Activated CD8-positive, alpha-beta memory T cell treated with anti-CD3 and anti-CD28 coated beads for 1 hour (primary cell): ENCODE results near the gene STAT6.
"Not testable (repeated sequence)": the region's sequence is repeated elsewhere in the genome, so short reads cannot be mapped to it uniquely, and the experiment has no call there.

Experiments
- DNase-seq, 2 donors: peaks; one replicate each; pipeline ENCODE4 v3.0.0-alpha.2; 2020; ENCODE audit warnings: low read depth in 1 of 2; ENCODE audit errors: extremely low read depth in 1 of 2

The STAT6 gene

GRCh38 chr12:57057067-57057751 lies 54.0 kb downstream of the STAT6 start:
- DNase-seq, result no peak

GRCh38 chr12:57055824-57056223 lies 55.3 kb downstream of the STAT6 start:
- DNase-seq, result no peak

GRCh38 chr12:57053901-57054300 lies 57.3 kb downstream of the STAT6 start:
- not testable (repeated sequence) for DNase-seq

- not testable (repeated sequence) for DNase-seq
Measured at GRCh38 chr12:57053146-57053545, 58.0 kb downstream of the STAT6 start.

- no peak for DNase-seq
Measured at GRCh38 chr12:57051011-57051410, 60.2 kb downstream of the STAT6 start.

- DNase-seq, result no peak
Measured at GRCh38 chr12:57049890-57050289, 61.3 kb downstream of the STAT6 start, which contains the start of gene MYO1A. Gene MYO1A, minus strand, starts transcription at chr12:57050129. Its CDS starts 1,806 bp downstream, at chr12:57048323.

- no peak for DNase-seq
Measured at GRCh38 chr12:57049119-57049446, 62.1 kb downstream of the STAT6 start.

- DNase-seq, result no peak
Measured at GRCh38 chr12:57048423-57049118, 62.6 kb downstream of the STAT6 start.

- DNase-seq, result no peak
Measured at GRCh38 chr12:57047981-57048380, 63.2 kb downstream of the STAT6 start.

- DNase-seq, result no peak
Measured at GRCh38 chr12:57046947-57047890, 63.9 kb downstream of the STAT6 start.

- DNase-seq, result no peak
Measured at GRCh38 chr12:57046086-57046791, 64.9 kb downstream of the STAT6 start.
